Subcutaneous abdominal adipose tissue (tissue), 5 donors: ENCODE results near the gene IRF7.
A peak's percentile ranks its signal among the peaks of the same experiment; 100 is the strongest.
"Not testable (repeated sequence)": the region's sequence is repeated elsewhere in the genome, so short reads cannot be mapped to it uniquely, and the experiment has no call there.

Source experiments
- H3K27ac ChIP-seq: one replicate; pipeline ENCODE4 v1.7.0; 2013; ENCODE audit warnings: low read depth, mild to moderate bottlenecking, inconsistent platforms, low read length, moderate library complexity
- H3K27me3 ChIP-seq, 5 donors: one replicate each; pipeline ENCODE4 v1.7.0; 2013; ENCODE audit warnings: low read length in 5 of 5, inconsistent platforms in 1 of 5; ENCODE audit not compliant: control insufficient read depth in 5 of 5, insufficient read depth in 4 of 5
- H3K36me3 ChIP-seq, 5 donors: one replicate each; pipeline ENCODE4 v1.7.0; 2013; ENCODE audit warnings: low read length in 5 of 5; ENCODE audit not compliant: control insufficient read depth in 5 of 5, insufficient read depth in 5 of 5
- H3K4me1 ChIP-seq, 5 donors: one replicate each; pipeline ENCODE4 v1.7.0; 2013; ENCODE audit warnings: low read length in 5 of 5, mild to moderate bottlenecking in 3 of 5, moderate library complexity in 1 of 5; ENCODE audit not compliant: control insufficient read depth in 5 of 5, insufficient read depth in 5 of 5
- H3K4me3 ChIP-seq, 5 donors: one replicate each; pipeline ENCODE4 v1.7.0; 2013; ENCODE audit warnings: low read length in 5 of 5, low read depth in 1 of 5
- H3K9ac ChIP-seq, 5 donors: one replicate each; pipeline ENCODE4 v1.7.0; 2013; ENCODE audit warnings: low read length in 5 of 5, mild to moderate bottlenecking in 4 of 5, moderate library complexity in 3 of 5
- H3K9me3 ChIP-seq, 5 donors: one replicate each; pipeline ENCODE4 v1.7.0; 2013; ENCODE audit warnings: low read length in 5 of 5; ENCODE audit not compliant: control insufficient read depth in 5 of 5
- donor health status: healthy.
- donor health status: healthy.
- donor health status: healthy.
- donor health status: healthy.
- donor health status: healthy.

The IRF7 gene

DNA sequence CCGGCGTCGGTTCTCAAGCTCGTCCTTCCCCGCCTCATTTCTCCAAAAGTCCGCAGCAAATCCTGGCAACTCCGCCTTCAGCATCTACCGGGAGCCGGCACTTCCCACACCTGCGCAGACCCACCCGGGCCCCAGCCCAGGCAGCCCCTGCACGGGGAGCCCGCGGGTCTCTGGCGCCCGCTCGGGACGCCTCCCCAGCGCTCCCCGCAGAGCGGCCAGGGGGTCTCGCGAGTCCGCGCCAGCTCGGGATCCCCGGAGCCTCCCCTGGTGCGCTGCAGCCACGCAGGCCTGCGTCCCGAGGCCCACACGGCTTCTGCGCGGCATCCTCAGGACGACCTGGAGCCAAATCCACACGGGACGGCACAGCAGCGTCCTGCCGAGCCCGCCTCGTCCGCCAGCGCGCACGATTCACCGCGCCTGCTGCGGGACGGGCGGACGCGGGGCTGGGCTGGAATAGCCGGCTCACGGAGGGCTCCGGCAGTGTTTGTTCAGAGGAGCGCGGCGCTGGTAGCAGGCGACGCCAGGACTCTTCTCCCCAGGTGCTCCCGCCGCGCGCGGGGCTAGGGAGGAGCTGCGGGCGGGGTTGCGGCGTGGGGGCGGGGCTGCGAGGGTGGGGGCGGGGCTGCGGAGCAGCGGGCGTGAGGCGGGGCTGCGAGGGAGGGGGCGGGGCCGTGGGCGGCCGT, 40.3 kb downstream of the IRF7 start:
- Histone ChIP-seq H3K4me3 (peak overlapping the region in 4 of 5 donors; percentile 61 to 82 (median 68)), H3K9ac (peak overlapping the region in 2 of 5 donors; percentile 35 to 64), H3K27me3 (peaks cover 0 to 5% (median 4%) of the 10 kb centered on the region in 5 donors), H3K9me3 (no peaks in the 10 kb centered on the region), H3K36me3 (no peaks in the 10 kb centered on the region), H3K27ac (no peak overlapping the region), H3K4me1 (peaks cover 16 to 46% (median 40%) of the 10 kb centered on the region in 5 donors)

GRCh38 chr11:574632-575312, 41.0 kb downstream of the IRF7 start:
- Histone ChIP-seq H3K27ac (no peak overlapping the region), H3K9ac (no peak overlapping the region), H3K27me3 (peaks cover 0 to 5% (median 4%) of the 10 kb centered on the region in 5 donors), H3K36me3 (no peaks in the 10 kb centered on the region), H3K9me3 (no peaks in the 10 kb centered on the region), H3K4me3 (peak overlapping the region in 4 of 5 donors; percentile 61 to 82 (median 68)), H3K4me1 (peaks cover 14 to 39% (median 35%) of the 10 kb centered on the region in 5 donors)

- peaks cover 16 to 39% (median 35%) of the 10 kb centered on the region in 5 donors for H3K4me1 ChIP-seq
- not testable (repeated sequence) for H3K9me3 ChIP-seq, H3K27me3 ChIP-seq, H3K36me3 ChIP-seq, H3K4me3 ChIP-seq, H3K27ac ChIP-seq, H3K9ac ChIP-seq
These were observed 41.6 kb downstream of the IRF7 start for GRCh38 chr11:574031-574570.

DNA sequence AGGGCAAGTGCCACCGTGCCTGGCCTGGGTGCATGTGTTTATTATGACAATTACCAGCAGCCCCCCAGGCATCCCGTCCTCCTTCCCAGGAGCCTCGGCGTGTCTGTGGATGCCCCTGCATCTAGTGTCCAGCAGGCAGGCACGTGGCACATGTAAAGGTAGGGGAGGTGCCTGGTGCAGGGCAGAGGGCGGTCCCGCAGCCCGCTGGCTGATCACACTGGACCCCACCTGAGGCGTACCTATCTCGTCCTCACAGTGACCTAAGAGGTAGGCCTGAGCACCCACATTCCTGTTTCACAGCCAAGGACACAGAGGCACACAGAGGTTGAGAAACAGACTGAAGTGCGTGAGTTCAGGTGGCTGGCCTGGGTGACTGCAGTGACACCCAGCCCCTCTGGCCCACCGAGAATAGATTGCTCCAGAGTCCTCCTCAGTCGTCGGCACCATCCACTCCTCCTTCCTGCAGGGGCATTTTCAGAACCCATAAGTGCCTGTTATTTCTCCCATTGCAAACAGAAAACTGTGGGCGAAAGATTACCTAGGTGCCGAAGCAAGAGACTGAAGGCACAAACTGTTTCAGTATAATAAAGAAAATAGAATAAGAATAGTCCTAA, 42.5 kb downstream of the IRF7 start:
- H3K4me1 ChIP-seq: peaks cover 14 to 34% (median 33%) of the 10 kb centered on the region in 5 donors
- H3K27me3 ChIP-seq: peaks cover 0 to 5% (median 4%) of the 10 kb centered on the region in 5 donors
- no peaks in the 10 kb centered on the region for H3K9me3 ChIP-seq
- H3K27ac ChIP-seq: no peak overlapping the region
- no peaks in the 10 kb centered on the region for H3K36me3 ChIP-seq
- no peak overlapping the region for H3K9ac ChIP-seq
- no peak overlapping the region for H3K4me3 ChIP-seq

GRCh38 chr11:571802-572185, 44.0 kb downstream of the IRF7 start:
- no peak overlapping the region for H3K4me3 ChIP-seq
- H3K9me3 ChIP-seq: no peaks in the 10 kb centered on the region
- H3K9ac ChIP-seq: no peak overlapping the region
- peaks cover 2 to 26% (median 22%) of the 10 kb centered on the region in 5 donors for H3K4me1 ChIP-seq
- H3K27ac ChIP-seq: no peak overlapping the region
- peaks cover 0 to 5% (median 4%) of the 10 kb centered on the region in 5 donors for H3K27me3 ChIP-seq
- no peaks in the 10 kb centered on the region for H3K36me3 ChIP-seq

GRCh38 chr11:569158-569885, 46.4 kb downstream of the IRF7 start:
- H3K9me3 ChIP-seq: no peaks in the 10 kb centered on the region
- peaks cover 0 to 4% (median 0%) of the 10 kb centered on the region in 5 donors for H3K27me3 ChIP-seq
- no peak overlapping the region for H3K27ac ChIP-seq
- peak overlapping the region in 4 of 5 donors; percentile 52 to 81 (median 70) for H3K9ac ChIP-seq
- H3K4me3 ChIP-seq: peak overlapping the region; percentile 53 to 70 (median 64)
- H3K4me1 ChIP-seq: peaks cover 2 to 17% (median 15%) of the 10 kb centered on the region in 5 donors
- H3K36me3 ChIP-seq: no peaks in the 10 kb centered on the region

GRCh38 chr11:568306-569157, 47.2 kb downstream of the IRF7 start:
- Histone ChIP-seq H3K9ac (peak overlapping the region in 4 of 5 donors; percentile 52 to 81 (median 70)), H3K36me3 (peaks cover 0 to 3% (median 0%) of the 10 kb centered on the region in 5 donors), H3K4me1 (peaks cover 2 to 17% (median 15%) of the 10 kb centered on the region in 5 donors), H3K9me3 (no peaks in the 10 kb centered on the region), H3K27me3 (peaks cover 0 to 4% (median 0%) of the 10 kb centered on the region in 5 donors), H3K27ac (no peak overlapping the region), H3K4me3 (peak overlapping the region in 4 of 5 donors; percentile 53 to 70 (median 66))

DNA sequence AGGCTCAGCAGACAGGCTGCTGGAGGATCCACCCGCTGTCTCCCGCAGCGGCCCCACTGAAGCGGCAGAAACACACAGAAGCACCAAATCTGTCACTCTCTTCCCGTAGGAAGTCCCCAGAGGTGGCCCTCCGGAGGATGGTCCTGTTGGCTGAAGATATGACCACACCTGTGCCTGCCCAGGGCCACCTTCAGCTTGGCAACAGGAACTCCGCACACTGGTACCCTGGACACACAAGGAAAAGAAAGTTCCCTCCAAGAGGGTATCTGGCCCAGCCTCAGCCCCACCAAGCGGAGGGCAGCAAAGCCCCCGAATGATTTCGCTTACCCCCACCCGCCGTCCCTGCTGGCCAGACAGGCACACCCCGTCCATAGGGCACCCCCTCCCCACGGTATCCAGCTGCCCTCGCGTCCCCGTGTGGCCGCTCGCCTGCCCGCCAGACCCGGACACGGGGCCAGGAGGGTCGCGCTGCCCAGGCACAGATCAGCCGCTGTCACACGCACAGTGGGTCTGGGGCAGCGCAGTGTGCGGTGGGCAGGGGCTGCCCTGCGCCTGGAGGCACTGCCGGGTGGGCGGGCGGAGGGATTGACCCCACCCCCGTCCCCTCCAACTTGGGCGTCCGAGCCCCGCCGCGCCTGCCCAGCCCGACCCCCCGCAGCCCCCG, 48.0 kb downstream of the IRF7 start:
- Histone ChIP-seq H3K4me1 (peaks cover 2 to 17% (median 15%) of the 10 kb centered on the region in 5 donors), H3K9ac (peak overlapping the region in 1 of 5 donors; percentile 62), H3K27ac (no peak overlapping the region), H3K9me3 (no peaks in the 10 kb centered on the region), H3K4me3 (peak overlapping the region in 4 of 5 donors; percentile 22 to 70 (median 36)), H3K27me3 (peaks cover 0 to 4% (median 0%) of the 10 kb centered on the region in 5 donors), H3K36me3 (peaks cover 0 to 3% (median 0%) of the 10 kb centered on the region in 5 donors)
